HG03108 (cell line): Measurements from ENCODE around the gene LIMCH1.
"Not testable (repeated sequence)": the region's sequence is repeated elsewhere in the genome, so short reads cannot be mapped to it uniquely, and the experiment has no call there.

Experiments used
- ATAC-seq: cut with Tn5 transposase; IDR thresholded peaks from one replicate; pipeline ENCODE4 v1.9.1; 2021; ENCODE audit warnings: moderate library complexity; ENCODE audit not compliant: unreplicated experiment

Gene LIMCH1, protein sequence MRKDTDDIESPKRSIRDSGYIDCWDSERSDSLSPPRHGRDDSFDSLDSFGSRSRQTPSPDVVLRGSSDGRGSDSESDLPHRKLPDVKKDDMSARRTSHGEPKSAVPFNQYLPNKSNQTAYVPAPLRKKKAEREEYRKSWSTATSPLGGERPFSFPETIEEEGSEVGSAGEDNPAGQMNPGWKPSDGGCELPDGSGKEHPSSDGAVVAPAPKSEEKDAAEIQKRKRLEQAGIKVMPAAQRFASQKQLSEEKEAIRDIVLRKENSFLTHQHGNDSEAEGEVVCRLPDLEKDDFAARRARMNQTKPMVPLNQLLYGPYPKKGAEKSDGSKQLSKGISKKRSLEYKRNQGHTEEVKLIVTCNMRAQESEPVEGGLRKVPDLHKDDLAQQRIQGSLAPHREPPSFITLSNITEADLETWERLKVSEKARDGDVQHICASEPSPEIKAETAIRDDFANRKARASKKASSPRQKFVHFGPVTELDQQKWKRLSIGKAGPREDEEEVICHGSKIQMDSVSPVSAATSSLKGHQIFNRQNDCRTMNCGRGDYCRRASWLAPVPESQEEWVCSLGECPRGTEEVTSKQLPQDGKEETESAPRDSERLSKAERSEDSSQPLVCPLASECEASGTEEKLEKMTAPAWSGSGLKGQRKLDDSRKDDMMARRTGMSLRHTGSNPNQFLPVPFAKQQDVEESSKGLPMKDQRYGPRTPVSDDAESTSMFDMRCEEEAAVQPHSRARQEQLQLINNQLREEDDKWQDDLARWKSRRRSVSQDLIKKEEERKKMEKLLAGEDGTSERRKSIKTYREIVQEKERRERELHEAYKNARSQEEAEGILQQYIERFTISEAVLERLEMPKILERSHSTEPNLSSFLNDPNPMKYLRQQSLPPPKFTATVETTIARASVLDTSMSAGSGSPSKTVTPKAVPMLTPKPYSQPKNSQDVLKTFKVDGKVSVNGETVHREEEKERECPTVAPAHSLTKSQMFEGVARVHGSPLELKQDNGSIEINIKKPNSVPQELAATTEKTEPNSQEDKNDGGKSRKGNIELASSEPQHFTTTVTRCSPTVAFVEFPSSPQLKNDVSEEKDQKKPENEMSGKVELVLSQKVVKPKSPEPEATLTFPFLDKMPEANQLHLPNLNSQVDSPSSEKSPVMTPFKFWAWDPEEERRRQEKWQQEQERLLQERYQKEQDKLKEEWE (N-terminal part only)

DNA sequence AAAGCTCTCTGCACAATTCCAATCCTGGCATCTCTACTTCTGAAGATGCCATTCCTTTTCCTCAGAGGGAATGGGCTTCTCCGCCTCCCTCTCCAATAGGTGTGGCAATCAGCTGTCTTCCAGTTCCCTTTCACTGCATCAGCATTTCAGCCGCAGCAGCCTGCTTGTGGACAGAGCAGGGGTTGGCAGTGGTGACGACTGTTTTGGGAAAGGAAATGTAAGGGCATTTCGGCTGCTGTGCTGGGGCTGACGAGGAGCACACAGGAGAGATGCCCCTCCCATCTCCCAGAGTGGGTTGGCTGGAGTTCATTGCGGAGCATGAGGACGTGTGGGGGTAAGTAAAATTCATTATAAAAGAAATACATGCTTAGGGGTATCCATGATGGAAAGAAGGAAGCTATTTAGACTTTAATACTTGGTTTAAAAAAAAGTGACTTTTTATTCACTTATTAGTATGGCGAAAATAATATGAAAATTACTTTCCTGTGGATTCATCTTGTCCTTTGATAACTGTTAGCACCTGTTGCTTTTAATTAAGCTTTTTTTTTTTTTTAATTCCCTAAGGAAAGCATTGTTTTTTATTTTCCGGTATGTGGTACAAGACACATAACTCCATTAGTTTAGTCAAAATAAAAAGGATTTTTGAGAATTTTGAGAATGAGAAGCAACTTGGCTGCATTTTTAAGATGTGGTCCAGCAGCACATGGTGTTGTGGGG, at the start of gene LIMCH1:
LIMCH1 (plus strand) TSS at position 141 of the 717 bp plus-strand sequence. CDS start 67,839 bp downstream, outside the sequence.
- no peak for ATAC-seq

DNA sequence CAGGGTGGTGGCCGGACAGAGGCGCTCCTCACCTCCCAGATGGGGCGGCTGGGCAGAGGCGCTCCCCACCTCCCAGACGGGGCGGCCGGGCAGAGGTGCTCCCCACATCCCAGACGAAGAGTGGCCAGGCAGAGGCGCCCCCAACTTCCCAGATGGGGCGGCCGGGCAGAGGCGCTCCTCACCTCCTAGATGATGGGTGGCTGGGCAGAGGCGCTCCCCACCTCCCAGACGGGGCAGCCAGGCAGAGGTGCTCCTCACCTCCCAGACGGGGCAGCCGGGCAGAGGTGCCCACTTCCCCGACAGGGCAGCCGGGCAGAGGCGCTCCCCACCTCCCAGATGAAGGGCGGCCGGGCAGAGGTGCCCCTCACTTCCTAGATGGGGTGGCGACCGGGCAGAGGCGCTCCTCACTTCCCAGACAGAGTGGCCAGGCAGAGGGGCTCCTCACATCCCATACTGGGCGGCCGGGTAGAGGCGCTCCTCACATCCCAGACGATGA, 46.8 kb upstream of the LIMCH1 start:
- not testable (repeated sequence) for ATAC-seq

DNA sequence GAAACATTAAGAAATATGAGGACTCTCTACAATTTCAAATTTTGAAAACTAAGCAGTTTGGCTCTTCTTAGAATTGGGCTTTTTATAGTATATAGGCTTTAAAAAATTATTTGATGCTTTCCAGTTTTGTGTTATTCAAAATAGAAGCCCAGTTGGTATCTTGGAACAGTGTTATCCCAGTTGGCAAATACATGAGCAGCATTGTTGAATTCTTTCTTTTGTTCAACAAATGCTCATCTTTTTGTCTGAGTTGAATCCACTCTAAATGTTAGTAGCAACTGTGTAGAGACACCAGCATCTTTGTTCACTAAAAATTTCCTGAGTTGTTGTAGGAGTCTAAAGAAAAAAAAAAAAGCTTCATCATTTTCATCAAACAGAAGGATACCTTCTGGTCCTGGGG, 41.0 kb upstream of the LIMCH1 start:
- no peak for ATAC-seq

DNA sequence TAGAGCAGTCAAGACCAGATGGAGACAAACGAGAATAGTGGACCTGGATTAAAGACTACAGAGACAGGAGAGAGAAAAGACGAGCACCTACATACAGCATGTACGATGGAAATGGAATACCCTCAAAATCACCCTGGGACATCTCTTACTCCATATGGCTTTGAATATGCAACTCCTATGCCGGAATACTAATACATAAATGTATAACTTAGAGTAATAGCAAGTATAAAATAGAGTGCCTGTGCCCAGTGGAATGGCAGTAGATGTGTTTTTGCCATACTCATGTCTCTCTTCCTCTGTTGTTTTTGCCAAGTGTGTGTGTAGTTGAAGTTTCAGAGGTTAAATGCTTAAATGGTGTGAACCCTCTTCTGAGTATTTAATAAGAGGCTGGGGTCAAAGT, 39.8 kb upstream of the LIMCH1 start:
- no peak for ATAC-seq

DNA sequence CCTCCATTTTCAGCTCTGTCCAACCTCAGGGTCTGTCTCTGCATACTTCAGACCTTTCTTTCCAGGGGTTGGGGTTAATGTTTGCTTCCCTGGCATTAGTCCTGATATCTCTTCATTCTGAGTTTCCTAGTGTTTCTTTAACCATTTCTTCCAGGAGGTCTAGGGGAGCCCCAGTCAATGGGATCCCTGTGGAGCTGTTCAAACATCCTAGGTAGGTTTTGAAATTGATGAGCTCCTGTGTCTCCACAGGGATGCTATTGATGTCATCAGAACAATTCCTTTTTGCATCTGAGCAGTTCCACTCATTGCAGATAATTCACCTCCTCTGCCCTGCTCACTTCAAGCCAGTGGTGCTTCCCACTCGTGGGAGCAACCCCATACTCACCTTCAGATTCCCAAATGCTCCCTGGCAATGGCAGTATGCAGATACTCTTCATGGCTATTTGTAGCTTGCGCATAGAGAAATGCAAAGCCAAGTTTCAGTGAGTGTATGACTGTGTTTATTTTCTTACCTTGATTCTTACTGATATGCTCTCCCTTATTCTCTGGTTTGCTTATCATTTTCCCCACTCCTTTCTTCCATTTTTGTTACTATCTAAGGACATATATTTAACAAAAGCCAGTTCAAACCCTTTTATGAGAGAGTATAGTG, 33.7 kb upstream of the LIMCH1 start:
- ATAC-seq: no peak

DNA sequence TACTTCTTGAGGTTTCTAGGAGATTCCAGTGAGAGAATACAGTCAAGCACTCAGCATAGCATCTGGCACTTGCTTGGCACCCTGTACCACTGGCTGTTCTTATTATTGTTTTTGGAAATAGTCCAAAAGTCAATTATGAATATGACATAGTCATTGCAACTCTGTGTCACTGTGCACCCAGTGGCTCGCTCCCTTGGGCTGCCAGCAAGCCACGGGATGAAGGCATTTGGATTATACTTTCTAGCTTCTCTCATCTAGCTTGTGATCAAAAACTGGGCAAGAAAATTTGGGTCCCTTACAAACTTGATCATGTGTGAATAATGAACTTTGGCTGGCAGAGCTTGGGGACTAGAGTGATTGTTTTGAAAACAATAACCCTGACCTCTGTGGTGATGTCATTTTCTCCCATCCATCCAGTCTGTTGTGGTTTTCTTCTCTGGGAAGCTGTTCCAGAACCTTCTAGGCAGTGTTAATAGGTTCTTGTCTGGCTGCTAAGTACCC, 32.7 kb upstream of the LIMCH1 start:
- no peak for ATAC-seq

DNA sequence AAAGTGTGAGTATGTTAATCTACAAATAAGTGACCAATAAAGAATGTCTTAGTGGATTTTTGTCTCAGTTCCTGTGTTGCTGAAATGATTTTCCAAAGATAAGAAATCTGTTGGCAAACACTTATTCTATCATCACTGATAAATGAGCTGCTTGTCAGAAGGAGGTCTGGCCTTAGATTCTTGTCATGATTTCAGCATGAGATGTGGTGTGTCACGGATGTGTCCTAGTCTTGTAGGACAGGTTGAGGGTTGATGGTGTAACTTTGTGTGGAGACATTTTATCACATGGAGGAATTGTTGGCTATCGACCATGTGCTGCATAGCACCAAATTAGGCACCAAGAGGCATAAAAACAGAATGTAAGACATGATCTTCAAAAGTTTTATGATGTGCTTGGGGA, 31.8 kb upstream of the LIMCH1 start:
- ATAC-seq: no peak

DNA sequence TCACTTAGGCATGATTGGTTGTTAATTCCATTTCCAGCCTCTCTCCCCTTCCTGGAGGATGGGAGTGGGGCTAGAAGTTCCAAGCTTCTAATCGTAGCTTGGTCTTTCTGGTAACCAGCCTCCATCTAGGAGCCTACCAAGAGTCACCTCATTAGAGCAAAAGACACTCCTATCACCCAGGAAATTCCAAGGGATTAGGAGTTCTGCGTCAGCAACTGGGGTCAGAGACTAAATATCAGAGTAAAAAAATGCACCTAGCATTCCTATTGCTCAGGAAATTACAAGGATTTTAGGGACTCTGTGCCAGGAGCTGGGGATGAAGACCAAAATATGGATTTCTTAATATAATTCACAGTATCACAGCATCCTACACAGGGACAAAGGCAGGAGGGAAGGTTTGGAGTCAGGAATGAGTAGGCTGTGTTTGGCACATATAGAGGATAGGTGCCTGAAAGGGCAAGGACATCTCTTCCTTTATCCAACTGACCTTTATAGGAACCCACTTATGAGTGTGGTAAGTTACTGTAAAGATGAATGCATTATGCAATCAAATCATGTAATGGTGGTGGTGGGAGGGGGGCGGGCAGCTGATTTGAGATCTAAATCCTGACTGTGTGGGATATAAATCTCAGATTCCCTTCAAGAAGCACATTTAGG, 30.5 kb upstream of the LIMCH1 start:
- no peak for ATAC-seq

DNA sequence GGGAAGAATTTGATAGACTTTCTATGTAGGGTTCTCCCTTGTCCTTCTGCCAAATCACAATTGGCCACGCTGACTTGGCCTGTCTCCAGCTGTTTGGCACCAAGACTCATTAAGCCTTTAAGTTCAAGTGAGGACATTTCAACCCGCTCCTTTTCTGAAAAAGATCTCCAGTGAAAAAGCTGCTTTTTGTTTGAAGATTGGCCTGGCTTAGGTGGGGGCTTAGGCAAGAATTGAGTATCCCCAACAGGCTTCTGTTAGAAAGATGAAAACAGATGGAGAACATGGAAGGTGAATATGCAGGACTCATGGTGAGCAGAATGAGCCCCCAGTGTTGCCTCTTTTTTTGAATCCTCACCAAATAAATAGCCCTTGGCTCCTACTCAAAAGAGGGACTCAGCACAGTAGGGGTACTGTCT, 28.5 kb upstream of the LIMCH1 start:
- ATAC-seq: no peak

DNA sequence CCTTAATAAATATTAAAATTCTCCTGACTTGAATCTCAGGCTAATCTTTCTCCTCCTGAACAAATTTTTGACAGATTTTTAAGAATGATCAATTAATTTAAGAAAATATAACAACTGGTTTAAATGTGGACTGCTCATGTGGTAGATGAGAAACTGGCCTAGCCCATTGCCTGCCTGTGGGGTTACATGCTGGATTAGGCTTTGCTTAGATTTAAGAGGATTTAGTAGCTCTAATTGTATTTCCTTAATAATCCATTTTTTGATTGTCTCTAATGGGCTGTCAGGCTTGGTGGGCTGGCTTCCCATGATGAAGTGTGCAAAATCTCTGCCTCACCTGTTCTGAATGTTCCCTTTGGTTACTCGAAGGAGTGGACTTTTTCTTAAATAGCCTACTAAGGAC, 27.8 kb upstream of the LIMCH1 start:
- no peak for ATAC-seq

DNA sequence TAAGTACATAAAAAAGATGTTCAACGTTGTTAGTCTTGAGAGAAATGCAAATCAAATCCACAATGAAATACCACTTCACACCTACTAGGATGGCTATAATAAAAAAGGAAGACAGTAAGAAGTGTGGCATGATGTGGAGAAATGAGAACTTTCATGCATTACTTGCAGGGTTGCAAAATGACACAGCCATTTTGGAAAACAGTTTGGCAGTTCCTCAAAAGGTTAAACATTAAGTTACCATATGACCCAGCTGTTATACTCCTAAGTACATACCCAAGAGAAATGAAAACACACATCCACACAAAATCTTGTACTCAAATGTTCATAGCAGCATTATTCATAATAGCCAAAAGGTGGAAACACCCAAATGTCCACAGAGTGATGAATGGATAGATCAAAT, 25.8 kb upstream of the LIMCH1 start:
- ATAC-seq: no peak

DNA sequence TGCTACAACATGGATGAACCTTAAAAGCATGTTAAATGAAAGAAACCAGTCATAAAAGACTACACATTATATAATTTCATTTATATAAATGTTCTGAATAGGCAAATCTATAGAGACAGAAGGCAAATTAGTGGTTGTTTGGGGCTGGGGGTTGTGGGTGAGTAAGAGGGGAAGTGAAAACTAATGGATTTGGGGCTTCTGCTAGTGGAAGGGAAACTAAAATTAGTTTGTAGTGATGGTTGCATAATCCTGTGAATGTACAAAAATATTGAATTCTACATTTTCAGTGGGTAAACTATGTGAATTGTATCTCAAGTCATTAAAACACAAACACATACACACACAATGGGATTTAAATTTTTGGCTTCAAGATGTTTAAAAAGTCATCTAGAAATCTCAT, 25.4 kb upstream of the LIMCH1 start:
- no peak for ATAC-seq

DNA sequence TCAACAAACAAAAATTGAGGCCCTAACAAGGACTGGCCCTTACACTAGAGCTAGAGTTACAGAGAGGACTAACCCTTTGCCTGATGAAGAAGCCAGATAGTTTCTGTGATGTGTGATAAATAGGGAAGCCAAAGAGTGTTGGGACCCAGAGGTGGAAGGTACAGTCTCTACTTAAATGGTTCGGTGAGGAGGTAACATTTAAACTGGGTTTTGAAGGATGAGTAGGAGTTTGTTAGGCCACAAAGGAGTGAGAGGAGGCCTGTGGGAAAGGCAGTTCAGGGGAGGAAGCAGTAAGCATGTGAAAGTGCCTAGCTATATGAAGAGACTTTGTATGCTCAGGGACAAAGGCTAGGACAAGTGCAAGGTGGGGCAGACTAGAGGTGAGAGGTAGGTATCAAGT, 23.8 kb upstream of the LIMCH1 start:
- no peak for ATAC-seq

DNA sequence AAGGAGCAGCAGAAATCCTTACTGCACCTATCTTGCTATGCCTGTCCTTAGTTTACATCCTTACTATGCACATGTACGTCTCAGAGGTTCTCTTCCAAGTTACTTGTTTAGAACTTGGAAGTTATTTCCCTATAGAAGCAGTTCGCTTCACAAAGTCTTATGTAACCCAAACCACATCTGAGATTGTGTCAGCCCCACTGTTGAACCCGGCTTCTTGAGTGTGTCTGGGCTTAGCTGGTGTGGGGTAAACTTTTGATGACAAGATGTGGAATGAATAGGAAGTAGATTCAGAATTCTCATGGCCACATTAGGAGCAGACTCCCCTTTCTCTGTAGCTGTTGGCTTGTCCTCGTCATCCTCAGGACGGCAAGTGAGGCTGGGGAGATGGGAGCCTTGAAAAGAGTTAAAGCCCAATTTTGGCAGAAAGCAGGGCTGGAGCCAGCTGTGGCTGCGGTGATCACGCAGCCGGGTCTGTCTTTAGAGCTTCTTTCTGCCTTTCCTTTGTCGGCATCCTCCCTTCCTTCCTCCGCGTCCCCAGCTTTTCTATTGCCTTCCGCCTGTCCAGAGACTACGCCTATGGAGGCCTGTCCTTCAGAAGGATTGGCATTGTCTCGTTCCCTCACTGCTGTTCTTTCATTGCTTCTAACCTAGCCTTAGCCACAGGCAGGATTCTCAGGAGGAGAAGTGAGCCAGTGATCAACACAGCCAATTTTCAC, 23.0 kb upstream of the LIMCH1 start:
- ATAC-seq: no peak

DNA sequence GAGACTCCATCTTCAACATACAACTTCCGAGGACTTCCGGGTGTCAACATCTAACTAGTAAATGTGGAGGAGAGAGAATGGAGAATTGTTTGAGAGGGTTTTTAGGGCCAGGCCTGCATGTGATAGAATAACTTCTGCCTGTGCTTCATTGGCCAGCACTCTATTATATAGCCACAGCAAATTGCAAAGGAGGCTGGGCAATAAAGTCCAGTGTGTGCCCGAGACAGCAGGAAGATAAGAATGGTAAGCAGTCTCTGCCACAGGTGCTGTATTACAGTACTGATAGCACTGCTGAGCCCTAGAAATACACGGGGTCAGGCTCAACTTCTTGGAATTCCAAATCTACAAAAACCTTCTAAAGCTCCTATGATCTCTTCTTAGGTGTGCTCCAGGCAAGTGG, 20.8 kb upstream of the LIMCH1 start:
- no peak for ATAC-seq

DNA sequence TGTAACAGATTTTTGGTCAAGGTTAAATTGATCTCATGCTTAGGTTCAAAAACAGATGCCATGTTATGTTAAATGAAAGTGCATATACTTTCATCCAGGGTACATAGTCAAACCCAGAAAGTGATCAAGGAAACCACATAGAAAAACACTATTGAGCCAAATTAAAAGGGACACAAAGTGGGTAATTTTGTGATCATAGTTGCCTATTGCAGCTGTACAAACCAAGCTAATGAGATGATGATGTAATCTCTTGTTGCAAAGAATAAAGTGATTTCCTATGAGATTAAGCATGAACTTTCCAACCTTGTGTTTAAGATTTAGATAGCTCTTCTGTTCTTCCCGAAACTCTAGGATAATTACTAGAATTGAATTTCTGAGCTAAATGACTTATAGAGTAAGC, 20.2 kb upstream of the LIMCH1 start:
- ATAC-seq: no peak

DNA sequence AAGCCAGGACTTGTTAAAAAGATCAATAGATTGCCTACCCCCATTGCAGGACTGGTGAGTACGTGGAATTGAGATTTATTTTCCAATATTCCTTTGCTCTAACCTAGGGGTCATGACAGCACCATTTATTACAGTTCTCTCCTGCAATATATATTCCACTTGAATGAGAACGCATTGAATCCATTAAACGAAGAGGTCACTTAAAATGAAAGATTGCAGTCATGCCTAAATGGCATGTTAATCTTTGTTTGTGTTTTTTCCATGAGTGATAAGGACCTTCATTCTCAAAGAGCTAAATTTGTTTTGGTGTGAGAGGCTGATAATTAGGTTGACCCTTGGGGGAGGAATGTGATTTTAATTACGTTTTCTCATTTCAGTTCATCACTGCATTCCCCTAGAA, 13.5 kb upstream of the LIMCH1 start:
- ATAC-seq: no peak

DNA sequence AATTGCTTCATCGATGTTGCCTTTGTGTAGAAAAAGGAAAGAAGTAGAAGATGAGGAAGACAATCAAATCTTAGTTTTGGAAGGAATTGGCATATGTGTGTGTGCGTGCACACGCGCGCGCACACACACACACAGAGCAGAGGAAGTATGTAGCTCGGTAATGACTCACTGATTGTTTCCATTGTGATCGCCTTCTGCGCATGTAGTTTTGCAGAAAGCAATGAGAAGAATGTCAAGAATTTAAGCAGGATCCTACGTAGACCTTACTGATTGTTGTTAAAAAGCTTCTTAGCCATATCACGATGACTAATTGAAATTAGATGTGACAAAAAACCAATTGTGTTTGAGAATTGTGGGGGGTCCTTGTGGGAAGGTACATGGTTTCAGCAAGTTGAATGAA, 12.8 kb upstream of the LIMCH1 start:
- ATAC-seq: no peak

DNA sequence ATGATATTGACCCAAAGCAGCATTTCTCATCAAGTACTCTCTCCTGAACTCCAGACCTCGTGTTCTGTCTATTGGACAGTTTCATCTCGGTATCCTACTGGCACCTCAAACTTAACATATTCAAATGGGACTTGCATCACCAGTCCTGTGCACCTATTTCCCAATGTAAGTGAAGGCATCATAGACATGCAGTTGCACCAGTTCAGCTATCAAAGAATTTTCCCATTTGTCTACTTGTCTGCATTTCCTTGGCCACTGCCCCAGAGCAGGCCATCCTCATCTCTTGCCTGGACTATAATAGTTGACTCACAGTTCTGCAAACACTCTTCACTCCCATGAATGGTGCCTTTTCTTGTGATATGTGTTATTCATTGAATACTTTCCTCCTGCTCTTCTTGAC, 11.3 kb upstream of the LIMCH1 start:
- no peak for ATAC-seq
